ENCODE results near the gene RPRD1B. TPM values are rescaled to one million over a fixed set of nuclear protein-coding genes. Genes with fewer than 3 reads are reported as not detected.

The RPRD1B gene
- total and polyA plus RNA-seq, 2 donors (not counting 3 experiments of a cell fraction or from before 2014, with no cell fraction given), result 13.0 to 29.3 TPM

DNA sequence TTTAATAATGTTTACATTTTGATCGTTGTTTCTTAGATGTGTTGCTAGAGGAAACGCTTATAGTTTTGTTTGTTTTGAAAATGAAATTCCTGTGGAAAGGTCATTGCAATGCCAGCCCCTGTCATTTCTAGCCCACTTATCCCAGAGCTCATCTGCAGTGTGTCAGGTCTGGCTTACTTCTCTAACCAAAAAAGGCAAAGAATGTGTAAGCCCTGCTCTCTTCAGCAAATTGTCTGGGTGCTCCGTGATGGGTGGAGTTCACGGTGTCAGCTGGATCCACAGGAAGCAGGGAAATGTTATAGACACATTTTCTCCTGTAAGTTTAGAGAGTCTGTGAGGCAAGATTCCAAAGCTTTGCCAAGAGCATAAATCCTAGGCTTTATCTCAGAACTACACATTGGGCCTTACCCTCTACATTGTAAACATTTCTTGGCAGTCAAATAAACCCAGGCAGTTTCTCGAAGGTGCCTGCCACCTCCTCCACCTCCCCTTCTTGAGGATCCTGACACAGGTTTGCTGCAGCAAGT, 50.9 kb downstream of the RPRD1B start:
- CTCF ChIA-PET, result interaction anchor here (1.0 to 3.9 kb wide), 10 partner anchors 9 to 136 kb away, joined by 3 to 53 read pairs (median 6); no protein-coding TSS in a partner anchor
- Histone ChIP-seq H3K4me1 (ENCODE audit: control insufficient read depth, extremely low read depth, insufficient read depth, low read length) (peaks cover 21% of the 10 kb centered on the region), H3K4me3 (replicated peaks in 1 of 3; ENCODE audit: insufficient read depth in 1 of 3, low read depth in 1 of 3, low read length in 3 of 3) (no peak overlapping the region), H3K4me2 (ENCODE audit: insufficient read depth, low read length) (peak overlapping the region; percentile 48), H3K9ac (replicated peaks; ENCODE audit: extremely low read depth, insufficient read depth, low read length) (peak overlapping the region; percentile 53), H3K36me3 (ENCODE audit: control insufficient read depth in 2 of 2, extremely low read depth in 1 of 2, insufficient read depth in 2 of 2, low read length in 2 of 2) (no peaks in the 10 kb centered on the region), H3K27me3 (ENCODE audit: control insufficient read depth in 2 of 2, insufficient read depth in 2 of 2, low read length in 2 of 2) (no peaks in the 10 kb centered on the region), H3K27ac (ENCODE audit: insufficient read depth, low read depth, low read length) (peak overlapping the region; percentile 63), H3K9me1 (replicated peaks; ENCODE audit: control insufficient read depth, extremely low read depth, insufficient read depth, low read length) (no peaks in the 10 kb centered on the region), H2AFZ (ENCODE audit: low read depth, low read length) (no peak overlapping the region), H3K9me3 (replicated peaks; ENCODE audit: control insufficient read depth, insufficient read depth, low read length) (no peaks in the 10 kb centered on the region), H3K79me2 (ENCODE audit: control insufficient read depth, insufficient read depth, low read length) (peaks cover 14% of the 10 kb centered on the region), H4K20me1 (replicated peaks; ENCODE audit: control insufficient read depth, extremely low read depth, insufficient read depth, low read length) (no peaks in the 10 kb centered on the region)
- BruUV-seq (replicated peaks), result no TSS peak
- dilution Hi-C loops (cut with MboI; ENCODE audit: extremely low pct_ligation_motif_present, low sequenced_read_pairs) (no loop called here), intact Hi-C loops (cut with micrococcal nuclease) (loop anchor here (1.0 to 2.0 kb wide), 4 partner anchors 11 to 74 kb away; no protein-coding TSS in a partner anchor)
- FAIRE-seq, result peak; percentile 78
- DNase-seq (ENCODE audit: low read depth, low spot score), result peak; percentile 91
- POLR2A ChIA-PET, result no interaction called here
- TF ChIP-seq POLR2AphosphoS5 (IDR thresholded peaks at IDR 0.05; ENCODE audit: insufficient read depth, low read depth, low read length), result peak; percentile 18
- TF ChIP-seq GATA2 (IDR thresholded peaks at IDR 0.05; ENCODE audit: insufficient read depth, insufficient read length, low read depth, low read length), result peak; percentile 34
- TF ChIP-seq, protein P1, sequence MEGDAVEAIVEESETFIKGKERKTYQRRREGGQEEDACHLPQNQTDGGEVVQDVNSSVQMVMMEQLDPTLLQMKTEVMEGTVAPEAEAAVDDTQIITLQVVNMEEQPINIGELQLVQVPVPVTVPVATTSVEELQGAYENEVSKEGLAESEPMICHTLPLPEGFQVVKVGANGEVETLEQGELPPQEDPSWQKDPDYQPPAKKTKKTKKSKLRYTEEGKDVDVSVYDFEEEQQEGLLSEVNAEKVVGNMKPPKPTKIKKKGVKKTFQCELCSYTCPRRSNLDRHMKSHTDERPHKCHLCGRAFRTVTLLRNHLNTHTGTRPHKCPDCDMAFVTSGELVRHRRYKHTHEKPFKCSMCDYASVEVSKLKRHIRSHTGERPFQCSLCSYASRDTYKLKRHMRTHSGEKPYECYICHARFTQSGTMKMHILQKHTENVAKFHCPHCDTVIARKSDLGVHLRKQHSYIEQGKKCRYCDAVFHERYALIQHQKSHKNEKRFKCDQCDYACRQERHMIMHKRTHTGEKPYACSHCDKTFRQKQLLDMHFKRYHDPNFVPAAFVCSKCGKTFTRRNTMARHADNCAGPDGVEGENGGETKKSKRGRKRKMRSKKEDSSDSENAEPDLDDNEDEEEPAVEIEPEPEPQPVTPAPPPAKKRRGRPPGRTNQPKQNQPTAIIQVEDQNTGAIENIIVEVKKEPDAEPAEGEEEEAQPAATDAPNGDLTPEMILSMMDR (IDR thresholded peaks at IDR 0.05; ENCODE audit: extremely low read depth in 1 of 2, insufficient read depth in 1 of 2, low read depth in 1 of 2, low read length in 2 of 2), result no peak

DNA sequence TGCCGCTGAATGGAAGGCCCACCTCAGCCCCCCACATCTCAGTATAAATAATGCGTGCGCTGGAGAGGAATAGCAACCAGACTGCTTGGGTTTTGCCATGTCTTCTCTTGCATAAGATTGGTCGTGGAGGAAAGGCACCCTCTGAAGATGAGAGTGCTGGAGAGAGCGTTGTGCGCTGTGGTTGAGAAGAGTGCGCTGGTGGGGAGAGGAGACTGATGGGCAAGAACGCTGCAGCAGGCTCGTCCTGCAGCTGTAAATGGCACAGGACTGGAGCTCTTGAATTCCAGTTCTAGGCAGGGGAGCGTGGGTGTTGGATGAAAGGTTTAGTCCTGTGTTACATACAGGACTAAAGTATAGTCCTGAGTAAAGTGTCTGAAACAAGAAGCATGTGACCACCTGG, 51.5 kb downstream of the RPRD1B start:
- POLR2A ChIA-PET, result interaction anchor here (0.7 kb wide), 1 partner anchor 29 kb away, joined by 6 read pairs; no protein-coding TSS in a partner anchor
- dilution Hi-C loops (cut with MboI; ENCODE audit: extremely low pct_ligation_motif_present, low sequenced_read_pairs), result no loop called here

More for the DNA sequence above, 51.5 kb downstream of the RPRD1B start:
- Histone ChIP-seq H3K4me2 (ENCODE audit: insufficient read depth, low read length) (no peak overlapping the region), H3K4me1 (ENCODE audit: control insufficient read depth, extremely low read depth, insufficient read depth, low read length) (peaks cover 21% of the 10 kb centered on the region), H3K9me3 (replicated peaks; ENCODE audit: control insufficient read depth, insufficient read depth, low read length) (no peaks in the 10 kb centered on the region), H3K4me3 (replicated peaks in 1 of 3; ENCODE audit: insufficient read depth in 1 of 3, low read depth in 1 of 3, low read length in 3 of 3) (no peak overlapping the region), H3K79me2 (ENCODE audit: control insufficient read depth, insufficient read depth, low read length) (peaks cover 14% of the 10 kb centered on the region), H3K27ac (ENCODE audit: insufficient read depth, low read depth, low read length) (peak overlapping the region; percentile 63), H3K27me3 (ENCODE audit: control insufficient read depth in 2 of 2, insufficient read depth in 2 of 2, low read length in 2 of 2) (no peaks in the 10 kb centered on the region), H3K9ac (replicated peaks; ENCODE audit: extremely low read depth, insufficient read depth, low read length) (peak overlapping the region; percentile 53), H2AFZ (ENCODE audit: low read depth, low read length) (no peak overlapping the region), H3K9me1 (replicated peaks; ENCODE audit: control insufficient read depth, extremely low read depth, insufficient read depth, low read length) (no peaks in the 10 kb centered on the region), H4K20me1 (replicated peaks; ENCODE audit: control insufficient read depth, extremely low read depth, insufficient read depth, low read length) (no peaks in the 10 kb centered on the region), H3K36me3 (ENCODE audit: control insufficient read depth in 2 of 2, extremely low read depth in 1 of 2, insufficient read depth in 2 of 2, low read length in 2 of 2) (peaks cover 0 to 2% of the 10 kb centered on the region in 2 experiments)
- FAIRE-seq (no peak), DNase-seq (ENCODE audit: low read depth, low spot score) (no peak)
- intact Hi-C loops (cut with micrococcal nuclease), result loop anchor here (2.0 kb wide), 2 partner anchors 26 to 74 kb away; no protein-coding TSS in a partner anchor
- BruUV-seq (replicated peaks), result no TSS peak
- CTCF ChIA-PET, result interaction anchor here (1.0 to 3.9 kb wide), 5 partner anchors 9 to 136 kb away, joined by 4 to 53 read pairs (median 6); no protein-coding TSS in a partner anchor
- TF ChIP-seq, protein P1 (IDR thresholded peaks at IDR 0.05; ENCODE audit: extremely low read depth in 1 of 2, insufficient read depth in 1 of 2, low read depth in 1 of 2, low read length in 2 of 2), result no peak
- TF ChIP-seq POLR2AphosphoS5 (IDR thresholded peaks at IDR 0.05; ENCODE audit: insufficient read depth, low read depth, low read length), result no peak
